Measurements from ENCODE around the gene PSMD13.

GRCh38 chr11:294780-295179 is 58.0 kb downstream of the PSMD13 start:
- TF ChIP-seq CTCF (IDR thresholded peaks at IDR 0.05; ENCODE audit: insufficient read depth, low read depth, low read length) (no peak), EZH2 (IDR thresholded peaks at IDR 0.05; ENCODE audit: insufficient read depth, low read length) (no peak)
